Keratinocyte (primary cell): Measurements from ENCODE around the gene FPR3. TPM values are rescaled to one million over a fixed set of nuclear protein-coding genes. Genes with fewer than 3 reads are reported as not detected.

Source experiments
- DNase-seq: peaks from one replicate; pipeline ENCODE4 v3.0.0-alpha.2; 2011; ENCODE audit warnings: low read depth, missing footprints, low spot score
- FAIRE-seq: peaks from 2 replicates; lab custom pipeline; 2011; peaks lifted over from hg19 to GRCh38; lab: Jason Lieb, UNC
- H2AFZ ChIP-seq: 2 replicates; pipeline ENCODE4 v1.6.0; 2012; ENCODE audit warnings: low read length, control low read depth, inconsistent platforms; ENCODE audit not compliant: control insufficient read depth
- H3K27ac ChIP-seq: 2 replicates; pipeline ENCODE4 v1.5.1; 2011; ENCODE audit warnings: low read length; ENCODE audit not compliant: control insufficient read depth, insufficient read depth
- H3K27me3 ChIP-seq: 3 replicates; pipeline ENCODE4 v1.6.0; 2011; ENCODE audit warnings: low read length; ENCODE audit not compliant: control insufficient read depth, insufficient read depth; ENCODE audit errors: extremely low read depth
- H3K36me3 ChIP-seq, 2 experiments: 2 replicates in 1 of 2; 3 replicates in 1 of 2; pipeline ENCODE4 v1.5.1; 2011; ENCODE audit warnings: low read length in 2 of 2, mild to moderate bottlenecking in 1 of 2; ENCODE audit not compliant: control insufficient read depth in 2 of 2, insufficient read depth in 2 of 2; ENCODE audit errors: extremely low read depth in 1 of 2
- H3K4me1 ChIP-seq: 3 replicates; pipeline ENCODE4 v1.5.1; 2011; ENCODE audit warnings: low read length; ENCODE audit not compliant: control insufficient read depth, insufficient read depth; ENCODE audit errors: extremely low read depth
- H3K4me2 ChIP-seq: 3 replicates; pipeline ENCODE4 v1.6.0; 2011; ENCODE audit warnings: low read depth, low read length; ENCODE audit not compliant: control insufficient read depth, insufficient read depth; ENCODE audit errors: extremely low read depth
- H3K4me3 ChIP-seq, 3 experiments: fragments of 200-600 bp in 1 of 3; sonication (generic) in 1 of 3; 2 replicates in 2 of 3; 3 replicates in 1 of 3; pipeline ENCODE4 v1.5.1; 2011 to 2016; ENCODE audit warnings: low read length in 3 of 3, mild to moderate bottlenecking in 3 of 3, control low read depth in 2 of 3, inconsistent platforms in 1 of 3, low read depth in 1 of 3, mixed read lengths in 1 of 3, mixed run types in 1 of 3, moderate library complexity in 1 of 3; ENCODE audit not compliant: control insufficient read depth in 2 of 3, insufficient read depth in 2 of 3; ENCODE audit errors: extremely low read depth in 1 of 3
- H3K79me2 ChIP-seq: 2 replicates; pipeline ENCODE4 v1.6.0; 2012; ENCODE audit warnings: low read length; ENCODE audit not compliant: control insufficient read depth, insufficient read depth
- H3K9ac ChIP-seq: 3 replicates; pipeline ENCODE4 v1.6.0; 2011; ENCODE audit warnings: low read length; ENCODE audit not compliant: control insufficient read depth, insufficient read depth; ENCODE audit errors: extremely low read depth
- H3K9me1 ChIP-seq: 3 replicates; pipeline ENCODE4 v1.6.0; 2011; ENCODE audit warnings: low read length; ENCODE audit not compliant: control insufficient read depth, insufficient read depth; ENCODE audit errors: extremely low read depth
- H3K9me3 ChIP-seq: 2 replicates; pipeline ENCODE4 v1.5.1; 2012; ENCODE audit warnings: low read depth, low read length; ENCODE audit not compliant: control insufficient read depth
- H4K20me1 ChIP-seq: 3 replicates; pipeline ENCODE4 v1.6.0; 2011; ENCODE audit warnings: low read length; ENCODE audit not compliant: control insufficient read depth, insufficient read depth; ENCODE audit errors: extremely low read depth
- CTCF ChIP-seq, 3 experiments: IDR thresholded peaks in 1 of 3; conservative IDR thresholded peaks in 1 of 3; optimal IDR thresholded peaks in 1 of 3; 2 replicates in 2 of 3; 3 replicates in 1 of 3; pipeline versions ENCODE3 to v1.5.1; 2011; ENCODE audit warnings: low read length in 3 of 3, mild to moderate bottlenecking in 3 of 3, moderate library complexity in 2 of 3, control low read depth in 1 of 3, inconsistent platforms in 1 of 3; ENCODE audit not compliant: insufficient read depth in 2 of 3; ENCODE audit errors: extremely low read depth in 1 of 3
- EZH2 ChIP-seq: IDR thresholded peaks from one replicate; pipeline ENCODE4 v1.6.1; 2012; ENCODE audit warnings: inconsistent platforms, mild to moderate bottlenecking, low read length, moderate library complexity
- dilution Hi-C: fragments of 300-500 bp; cut with MboI; formaldehyde crosslinking; loops from one replicate; pipeline ENCODE4 v1.7.0; 2020; ENCODE audit warnings: low sequenced_read_pairs; ENCODE audit not compliant: extremely low pct_ligation_motif_present
- polyA minus RNA-seq, 3 experiments: library from RNA; depleted of rRNA, polyadenylated mRNA; stranded (reverse); fragments of >200 nt; gene quantifications; 1 replicate in 1 of 3; 2 replicates in 1 of 3; 3 replicates in 1 of 3; pipeline ENCODE4 v1.2.3, GENCODE V29; 2011
- polyA plus RNA-seq, 5 experiments: library from polyadenylated mRNA; depleted of rRNA in 3 of 5; stranded (reverse) in 3 of 5; stranded (forward) in 1 of 5; unstranded in 1 of 5; fragments of >200 nt; gene quantifications; 1 replicate in 1 of 5; 2 replicates in 3 of 5; 3 replicates in 1 of 5; pipeline versions ENCODE4 v1.2.1 to v1.2.3, GENCODE V29; 2011 to 2012; ENCODE audit warnings: missing spikeins in 2 of 5, low read depth in 1 of 5, low replicate concordance in 1 of 5

The FPR3 gene
- polyA plus RNA-seq: not detected in 3 replicates
- polyA plus RNA-seq (2011; ENCODE audit: low read depth): not detected
- polyA plus RNA-seq (2011; cell fraction: cytosol; rRNA removed): not detected in 2 replicates
- not detected in 2 replicates for polyA plus RNA-seq (2011; cell fraction: nucleus; rRNA removed)
- polyA plus RNA-seq (2012; ENCODE audit: low replicate concordance): not detected in 2 replicates
- not detected in 3 replicates for polyA minus RNA-seq
- not detected for polyA minus RNA-seq (2011; cell fraction: cytosol; rRNA and poly(A)+ RNA removed)
- polyA minus RNA-seq (2011; cell fraction: nucleus; rRNA and poly(A)+ RNA removed): not detected in 2 replicates

- FAIRE-seq (no peak), DNase-seq (no peak)
- TF ChIP-seq EZH2 (no peak), CTCF (optimal IDR thresholded peaks at IDR 0.05 in 1 of 3, IDR thresholded peaks at IDR 0.05 in 1 of 3, conservative IDR thresholded peaks at IDR 0.05 in 1 of 3; ENCODE audit: extremely low read depth in 1 of 3, insufficient read depth in 2 of 3, low read length in 3 of 3) (no peak)
- Histone ChIP-seq H2AFZ (no peak within 1 kb of the TSS), H3K27me3 (no peaks in the 10 kb centered on the region), H3K9me3 (no peaks in the 10 kb centered on the region), H3K36me3 (no peaks in the 10 kb centered on the region), H3K27ac (no peak within 1 kb of the TSS), H3K9ac (no peak within 1 kb of the TSS), H3K4me1 (peaks cover 7% of the 10 kb centered on the region), H4K20me1 (no peaks in the 10 kb centered on the region), H3K4me2 (no peak within 1 kb of the TSS), H3K9me1 (no peaks in the 10 kb centered on the region), H3K79me2 (no peaks in the 10 kb centered on the region), H3K4me3 (no peak within 1 kb of the TSS)
- dilution Hi-C loops: no loop called here
These were observed at the start of gene FPR3 for GRCh38 chr19:51794885-51795490. Gene FPR3, plus strand, starts transcription at chr19:51795157. Its CDS starts 28,592 bp downstream, at chr19:51823749.

GRCh38 chr19:51746731-51747130 lies 48.2 kb upstream of the FPR3 start:
- TF ChIP-seq EZH2: no peak
- TF ChIP-seq CTCF (optimal IDR thresholded peaks at IDR 0.05 in 1 of 3, IDR thresholded peaks at IDR 0.05 in 1 of 3, conservative IDR thresholded peaks at IDR 0.05 in 1 of 3; ENCODE audit: extremely low read depth in 1 of 3, insufficient read depth in 2 of 3, low read length in 3 of 3): no peak
- no peak overlapping the region for H3K4me2 ChIP-seq
- no peak overlapping the region for H3K27ac ChIP-seq
- H3K9me1 ChIP-seq: no peaks in the 10 kb centered on the region
- peaks cover 12% of the 10 kb centered on the region for H3K4me1 ChIP-seq
- no peak overlapping the region for H2AFZ ChIP-seq
- H3K27me3 ChIP-seq: no peaks in the 10 kb centered on the region
- no peak overlapping the region for H3K9ac ChIP-seq
- no peaks in the 10 kb centered on the region for H4K20me1 ChIP-seq
- no peaks in the 10 kb centered on the region for H3K36me3 ChIP-seq
- H3K9me3 ChIP-seq: no peaks in the 10 kb centered on the region
- no peaks in the 10 kb centered on the region for H3K79me2 ChIP-seq
- FAIRE-seq (no peak), DNase-seq (no peak)
- dilution Hi-C loops: no loop called here
- no peak overlapping the region for H3K4me3 ChIP-seq
